Activated naive CD8-positive, alpha-beta T cell treated with anti-CD3 and anti-CD28 coated beads, Interleukin-2, amount 10 ng/mL, durations not matched to agents 7 days and 5 days (primary cell): ENCODE data around the gene SLC12A9. TPM values are rescaled to one million over a fixed set of nuclear protein-coding genes. Genes with fewer than 3 reads are reported as not detected.
A peak's percentile ranks its signal among the peaks of the same experiment; 100 is the strongest.

Experiments used
- ATAC-seq: fragments of 150-1000 bp; cut with Tn5 transposase; one replicate; pipeline ENCODE4 v1.10.0; 2021; ENCODE audit warnings: low read depth, moderate library complexity
- POLR2A ChIA-PET: fragments of 350-600 bp; sonication (Branson Sonifier 250); formaldehyde crosslinking; loops from one replicate; lab custom pipeline; 2021; ENCODE audit warnings: antibody characterized with exemption; lab: Charles Lee
- DNase-seq: peaks from one replicate; pipeline ENCODE4 v3.0.0; 2021
- H3K27ac Mint-ChIP-seq: one replicate; pipeline ENCODE4 v1.8.0; 2022; ENCODE audit warnings: mild to moderate bottlenecking, mixed read lengths
- H3K27me3 Mint-ChIP-seq: one replicate; pipeline ENCODE4 v1.8.0; 2022; ENCODE audit warnings: mild to moderate bottlenecking, moderate library complexity, mixed read lengths
- H3K36me3 Mint-ChIP-seq: one replicate; pipeline ENCODE4 v1.8.0; 2021; ENCODE audit warnings: mild to moderate bottlenecking, mixed read lengths
- H3K4me1 Mint-ChIP-seq: one replicate; pipeline ENCODE4 v1.8.0; 2021; ENCODE audit warnings: mixed read lengths
- H3K4me3 Mint-ChIP-seq: one replicate; pipeline ENCODE4 v1.8.0; 2022; ENCODE audit warnings: mild to moderate bottlenecking, moderate library complexity, mixed read lengths
- H3K9me3 Mint-ChIP-seq: one replicate; pipeline ENCODE4 v1.8.0; 2021; ENCODE audit warnings: mixed read lengths
- total RNA-seq, 2 experiments: library from RNA; stranded (reverse); gene quantifications; one replicate each; pipeline ENCODE4 v1.2.3, GENCODE V29; 2021

SLC12A9 gene
- total RNA-seq, 2 experiments from 2014 or later, result 39.0 to 41.2 TPM

DNA sequence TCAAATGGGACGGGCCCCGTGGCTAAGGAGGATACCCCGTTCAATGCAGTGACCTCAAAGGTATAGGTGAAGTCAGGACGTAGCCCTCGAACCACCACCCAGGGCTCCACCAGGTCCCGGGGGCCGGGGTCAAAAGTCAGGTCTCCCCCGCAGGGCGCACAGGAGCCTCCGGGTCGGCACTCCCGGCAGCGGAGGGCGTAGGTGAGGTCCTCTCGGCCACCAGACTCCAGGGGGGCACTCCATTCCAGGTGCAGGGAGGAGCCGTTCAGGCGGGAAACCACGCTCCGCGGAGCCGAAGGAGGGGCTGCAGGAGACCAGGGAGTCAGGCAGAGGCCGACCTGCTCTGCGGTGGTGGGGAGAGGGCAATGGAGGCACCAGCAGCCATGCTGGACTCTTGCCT is 32.9 kb upstream of the SLC12A9 start:
- POLR2A ChIA-PET, result no interaction called here

DNA sequence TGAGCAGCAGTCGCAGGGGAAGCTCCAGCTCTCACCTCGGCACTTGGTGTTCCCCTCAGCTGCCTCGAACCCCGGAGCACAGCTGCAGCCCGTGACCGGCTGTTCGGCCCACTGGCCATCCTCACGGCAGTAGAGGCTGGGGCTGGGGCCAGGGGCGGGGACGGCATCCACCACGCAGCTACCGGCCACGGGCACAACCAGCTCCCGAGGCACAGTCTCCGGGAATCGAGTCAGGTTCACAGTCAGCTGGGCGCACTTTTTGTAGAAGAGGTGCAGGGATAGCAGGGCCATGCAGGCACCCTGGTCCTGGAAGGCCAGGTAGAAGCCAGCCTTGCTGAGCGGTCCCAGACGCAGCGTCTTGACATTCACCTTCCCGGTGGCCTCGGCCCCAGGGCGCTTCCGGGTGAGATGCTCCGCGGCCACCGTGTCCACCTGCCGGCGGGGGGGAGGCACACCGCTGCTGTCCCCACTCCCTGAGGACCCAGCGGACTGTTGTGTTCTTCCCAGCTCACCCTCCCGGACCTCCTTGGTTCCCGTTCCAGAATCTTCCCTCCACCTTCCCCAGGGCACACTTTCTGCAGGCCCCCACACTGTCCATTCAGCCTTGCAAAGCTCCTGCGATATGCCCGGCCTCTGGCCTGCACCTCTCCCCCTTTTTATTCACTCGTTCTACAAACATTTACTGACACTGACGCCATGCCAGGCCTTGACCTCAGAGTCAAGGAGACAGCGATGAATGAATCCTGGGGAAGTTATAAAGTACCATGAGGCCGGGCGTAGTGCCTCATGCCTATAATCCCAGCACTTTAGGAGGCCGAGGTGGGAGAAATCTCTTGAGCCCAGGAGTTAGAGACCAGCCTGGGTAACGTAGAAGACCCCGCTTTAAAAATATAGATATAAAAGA is 30.0 kb upstream of the SLC12A9 start:
- Mint-ChIP-seq H3K27ac (no peak overlapping the region), H3K4me1 (peaks cover 9% of the 10 kb centered on the region), H3K36me3 (no peaks in the 10 kb centered on the region), H3K27me3 (peaks cover 26% of the 10 kb centered on the region), H3K9me3 (no peaks in the 10 kb centered on the region), H3K4me3 (no peak overlapping the region)
- DNase-seq (no peak), ATAC-seq (no peak)
- POLR2A ChIA-PET, result no interaction called here

More for the DNA sequence above, 32.9 kb upstream of the SLC12A9 start:
- peaks cover 9% of the 10 kb centered on the region for H3K27me3 Mint-ChIP-seq
- H3K9me3 Mint-ChIP-seq, result no peaks in the 10 kb centered on the region
- no peak overlapping the region for H3K27ac Mint-ChIP-seq
- DNase-seq, result no peak
- no peaks in the 10 kb centered on the region for H3K4me1 Mint-ChIP-seq
- ATAC-seq, result no peak
- H3K36me3 Mint-ChIP-seq, result no peaks in the 10 kb centered on the region
- H3K4me3 Mint-ChIP-seq, result no peak overlapping the region

DNA sequence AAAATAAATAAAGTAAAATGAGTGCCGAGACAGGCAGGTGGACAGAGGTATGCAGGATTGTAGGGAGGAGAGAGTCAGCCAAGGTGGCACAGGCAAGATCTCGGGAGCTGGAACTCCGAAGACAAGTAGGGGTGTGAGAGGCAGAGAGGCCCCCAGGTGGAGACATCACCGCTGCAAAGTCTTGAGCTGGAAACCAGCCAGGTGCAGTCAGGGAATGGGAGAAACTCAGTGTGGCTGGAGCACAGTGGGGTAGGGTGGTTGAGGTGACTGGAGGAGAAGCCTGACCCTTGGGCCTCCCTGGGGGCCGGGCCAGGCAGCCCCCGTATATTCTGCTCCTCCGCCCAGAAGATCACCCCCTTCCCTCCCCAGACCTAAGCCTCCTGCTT is 29.4 kb upstream of the SLC12A9 start:
- DNase-seq (no peak), ATAC-seq (no peak)
- Mint-ChIP-seq H3K4me1 (peaks cover 13% of the 10 kb centered on the region), H3K4me3 (no peak overlapping the region), H3K36me3 (no peaks in the 10 kb centered on the region), H3K27ac (no peak overlapping the region), H3K27me3 (peaks cover 33% of the 10 kb centered on the region), H3K9me3 (no peaks in the 10 kb centered on the region)
- POLR2A ChIA-PET, result no interaction called here

DNA sequence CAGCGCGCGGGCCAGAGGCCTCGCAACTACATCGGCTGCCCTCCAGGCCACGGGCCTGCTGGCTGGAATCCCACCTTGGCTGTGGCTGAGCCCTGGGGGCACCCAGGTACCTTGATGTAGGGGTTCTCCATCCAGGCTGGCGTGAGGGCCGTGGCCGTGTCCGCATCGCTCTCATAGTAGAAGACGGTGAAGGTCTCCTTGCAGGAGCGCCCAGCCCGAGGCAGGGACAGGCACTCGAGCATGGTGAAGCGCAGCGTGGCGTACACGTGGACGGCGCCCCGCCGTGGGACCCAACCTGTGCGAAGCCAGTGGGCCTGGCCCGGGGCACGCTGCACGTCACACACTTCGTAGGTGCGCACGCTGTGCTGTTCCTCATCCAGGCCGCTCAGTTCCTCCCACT is 29.0 kb upstream of the SLC12A9 start:
- Mint-ChIP-seq H3K4me3 (no peak overlapping the region), H3K9me3 (no peaks in the 10 kb centered on the region)
- POLR2A ChIA-PET, result no interaction called here

DNA sequence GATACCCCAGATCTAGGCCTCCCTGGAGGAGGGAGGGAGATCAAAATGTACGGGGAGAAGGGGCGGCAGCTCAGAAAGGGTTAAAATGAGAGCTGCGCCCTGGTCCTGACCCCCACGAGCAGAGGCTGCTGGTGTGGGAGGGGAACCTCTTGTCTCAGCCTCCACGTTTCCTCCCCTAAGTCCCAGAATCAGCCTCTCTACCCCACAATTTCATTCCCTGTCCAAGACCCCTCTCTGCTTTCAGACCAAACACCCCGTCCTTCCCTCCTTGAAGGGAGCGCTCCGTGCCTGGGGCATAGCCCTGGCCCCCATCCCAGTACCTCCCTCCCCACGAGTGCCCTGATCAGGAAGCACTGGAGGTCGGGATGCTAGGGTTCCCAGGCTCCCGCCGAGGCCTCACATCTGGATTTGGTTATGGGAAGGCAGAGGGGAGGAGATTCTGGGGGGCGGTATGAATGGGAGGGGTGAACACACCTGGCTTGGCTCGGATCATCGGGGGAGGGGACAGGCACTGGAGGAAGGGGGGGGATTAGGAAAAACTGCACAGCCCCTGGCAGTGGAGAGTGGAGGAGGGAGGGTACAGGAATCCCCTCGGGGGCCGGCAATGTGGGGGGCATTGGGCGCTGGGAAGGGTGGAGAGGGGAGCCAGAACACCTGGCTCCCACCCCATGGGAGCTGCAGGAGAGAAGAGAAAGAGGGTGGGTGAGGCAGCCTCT is 27.9 kb upstream of the SLC12A9 start:
- H3K27me3 Mint-ChIP-seq, result peaks cover 44% of the 10 kb centered on the region
- H3K27ac Mint-ChIP-seq, result no peak overlapping the region
- POLR2A ChIA-PET, result no interaction called here
- no peak overlapping the region for H3K4me3 Mint-ChIP-seq
- no peaks in the 10 kb centered on the region for H3K36me3 Mint-ChIP-seq
- peaks cover 16% of the 10 kb centered on the region for H3K4me1 Mint-ChIP-seq
- ATAC-seq (no peak), DNase-seq (no peak)
- no peaks in the 10 kb centered on the region for H3K9me3 Mint-ChIP-seq

More for the DNA sequence above, 29.0 kb upstream of the SLC12A9 start:
- H3K4me1 Mint-ChIP-seq, result peaks cover 14% of the 10 kb centered on the region
- peaks cover 35% of the 10 kb centered on the region for H3K27me3 Mint-ChIP-seq
- no peaks in the 10 kb centered on the region for H3K36me3 Mint-ChIP-seq
- DNase-seq (no peak), ATAC-seq (no peak)
- H3K27ac Mint-ChIP-seq, result no peak overlapping the region

DNA sequence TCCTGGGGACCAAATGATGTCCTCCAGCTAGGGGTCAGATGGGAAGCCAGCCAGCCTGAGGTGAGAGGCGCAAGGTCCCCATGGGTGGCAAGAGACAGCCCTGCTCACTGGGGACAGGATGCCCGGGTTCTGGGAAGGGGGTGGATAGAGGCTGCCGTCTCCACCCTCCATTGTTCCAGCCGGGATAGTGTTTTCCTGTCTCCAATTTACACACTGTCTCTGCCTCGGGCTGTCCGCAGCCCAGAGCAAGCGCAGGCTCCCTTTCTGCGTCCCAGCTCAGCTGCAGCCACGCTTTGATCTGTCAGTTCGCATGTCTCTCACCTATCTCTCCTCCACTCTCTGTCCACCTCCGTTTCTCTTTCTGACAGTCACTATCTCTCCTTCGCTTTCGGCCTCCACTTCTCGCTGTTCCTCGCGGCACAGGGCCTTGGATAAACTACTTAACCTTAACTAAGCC is 27.3 kb upstream of the SLC12A9 start:
- H3K36me3 Mint-ChIP-seq, result no peaks in the 10 kb centered on the region
- H3K27ac Mint-ChIP-seq, result no peak overlapping the region
- H3K27me3 Mint-ChIP-seq, result peaks cover 46% of the 10 kb centered on the region
- no peak overlapping the region for H3K4me3 Mint-ChIP-seq
- DNase-seq (no peak), ATAC-seq (no peak)
- no peaks in the 10 kb centered on the region for H3K9me3 Mint-ChIP-seq
- POLR2A ChIA-PET, result no interaction called here
- peaks cover 16% of the 10 kb centered on the region for H3K4me1 Mint-ChIP-seq

DNA sequence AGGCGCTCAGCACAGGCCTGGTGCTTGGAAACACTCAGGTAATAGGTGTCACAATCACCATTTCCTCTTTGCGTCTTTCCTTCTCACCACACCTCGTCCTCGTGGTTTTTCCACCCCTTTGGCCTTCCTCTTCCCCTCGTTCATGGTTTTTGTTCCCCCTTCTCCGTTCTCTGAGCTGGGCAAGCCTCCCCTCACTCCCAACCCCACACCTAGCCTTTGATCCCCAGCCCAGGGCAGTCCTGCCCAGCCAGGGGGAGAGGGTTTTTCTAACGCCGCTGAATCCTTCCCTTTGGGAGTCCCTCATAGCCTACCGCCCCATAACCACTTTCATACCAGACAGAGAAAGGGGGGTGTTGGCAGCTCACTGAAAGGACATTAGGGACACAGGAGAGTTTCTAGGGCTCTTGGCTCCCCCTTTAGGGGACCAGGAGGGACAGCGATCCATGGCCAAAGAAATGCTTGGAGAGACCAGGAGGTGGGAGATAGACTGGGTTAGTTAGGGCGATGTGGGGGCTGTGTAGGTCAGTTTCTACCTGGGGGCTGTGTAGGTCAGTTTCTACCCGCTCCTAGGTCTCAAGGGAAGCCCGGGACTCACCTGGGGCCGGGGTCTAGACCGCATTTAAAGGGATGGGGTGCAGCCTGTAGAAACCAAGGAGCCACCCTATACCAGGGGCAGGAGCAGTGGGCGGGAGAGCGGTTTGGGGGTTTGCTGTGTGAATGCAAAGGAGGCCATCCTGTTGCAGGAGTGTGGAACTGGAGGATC is 26.6 kb upstream of the SLC12A9 start:
- peaks cover 16% of the 10 kb centered on the region for H3K4me1 Mint-ChIP-seq
- H3K4me3 Mint-ChIP-seq, result peak overlapping the region; percentile 51
- peaks cover 49% of the 10 kb centered on the region for H3K27me3 Mint-ChIP-seq

DNA sequence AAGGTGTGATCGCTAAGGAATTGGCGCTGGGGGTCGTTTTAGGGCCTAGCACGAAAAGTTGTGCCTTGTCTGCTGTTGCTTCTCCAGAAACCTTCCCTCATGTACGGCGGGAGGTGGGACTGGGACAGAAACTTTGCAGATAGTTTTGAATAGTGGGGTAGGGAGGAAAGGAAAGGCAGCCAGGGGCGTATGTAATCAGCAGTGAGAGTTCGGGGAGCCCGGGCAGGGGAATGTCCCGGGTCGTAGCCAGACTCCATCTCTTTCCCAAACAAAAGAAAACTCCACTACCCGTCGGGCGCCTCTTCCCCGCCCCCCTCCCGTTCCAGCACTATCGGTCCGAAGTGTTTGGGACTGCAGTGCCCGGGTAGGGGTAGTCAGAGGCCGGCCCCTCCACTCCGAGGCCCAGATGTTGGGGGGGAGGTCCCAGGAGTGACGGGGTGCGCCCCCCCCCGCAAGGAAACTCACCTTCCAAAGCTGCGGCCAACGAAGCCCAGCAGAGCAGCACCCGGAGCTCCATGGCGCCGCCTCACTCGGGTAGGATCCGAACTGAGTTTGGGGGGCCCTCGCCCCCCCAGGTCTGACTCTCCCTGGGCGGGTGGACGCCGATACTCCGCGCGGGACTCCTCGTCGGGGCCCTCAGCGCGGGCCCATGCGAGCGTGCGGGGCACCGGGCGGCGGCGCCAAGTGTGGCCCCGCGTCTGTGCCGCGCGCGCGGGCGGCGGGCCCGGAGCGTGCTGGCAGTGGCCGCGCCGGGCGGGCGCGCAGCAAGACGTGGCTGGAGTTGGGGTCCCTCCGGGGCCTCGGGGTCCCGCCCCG is 25.8 kb upstream of the SLC12A9 start:
- DNase-seq (peak; percentile 48), ATAC-seq (peak; percentile 55)
- Mint-ChIP-seq H3K27me3 (peaks cover 51% of the 10 kb centered on the region), H3K4me3 (peak overlapping the region; percentile 51), H3K9me3 (no peaks in the 10 kb centered on the region), H3K4me1 (peaks cover 16% of the 10 kb centered on the region), H3K27ac (no peak overlapping the region), H3K36me3 (no peaks in the 10 kb centered on the region)
- POLR2A ChIA-PET, result interaction anchor here (1.0 kb wide), 1 partner anchor 48 kb away, joined by 3 read pairs; the partner anchor contains the start of gene SRRT

More for the DNA sequence above, 26.6 kb upstream of the SLC12A9 start:
- DNase-seq (no peak), ATAC-seq (no peak)
- Mint-ChIP-seq H3K9me3 (no peaks in the 10 kb centered on the region), H3K27ac (no peak overlapping the region), H3K36me3 (no peaks in the 10 kb centered on the region)
- POLR2A ChIA-PET, result no interaction called here

DNA sequence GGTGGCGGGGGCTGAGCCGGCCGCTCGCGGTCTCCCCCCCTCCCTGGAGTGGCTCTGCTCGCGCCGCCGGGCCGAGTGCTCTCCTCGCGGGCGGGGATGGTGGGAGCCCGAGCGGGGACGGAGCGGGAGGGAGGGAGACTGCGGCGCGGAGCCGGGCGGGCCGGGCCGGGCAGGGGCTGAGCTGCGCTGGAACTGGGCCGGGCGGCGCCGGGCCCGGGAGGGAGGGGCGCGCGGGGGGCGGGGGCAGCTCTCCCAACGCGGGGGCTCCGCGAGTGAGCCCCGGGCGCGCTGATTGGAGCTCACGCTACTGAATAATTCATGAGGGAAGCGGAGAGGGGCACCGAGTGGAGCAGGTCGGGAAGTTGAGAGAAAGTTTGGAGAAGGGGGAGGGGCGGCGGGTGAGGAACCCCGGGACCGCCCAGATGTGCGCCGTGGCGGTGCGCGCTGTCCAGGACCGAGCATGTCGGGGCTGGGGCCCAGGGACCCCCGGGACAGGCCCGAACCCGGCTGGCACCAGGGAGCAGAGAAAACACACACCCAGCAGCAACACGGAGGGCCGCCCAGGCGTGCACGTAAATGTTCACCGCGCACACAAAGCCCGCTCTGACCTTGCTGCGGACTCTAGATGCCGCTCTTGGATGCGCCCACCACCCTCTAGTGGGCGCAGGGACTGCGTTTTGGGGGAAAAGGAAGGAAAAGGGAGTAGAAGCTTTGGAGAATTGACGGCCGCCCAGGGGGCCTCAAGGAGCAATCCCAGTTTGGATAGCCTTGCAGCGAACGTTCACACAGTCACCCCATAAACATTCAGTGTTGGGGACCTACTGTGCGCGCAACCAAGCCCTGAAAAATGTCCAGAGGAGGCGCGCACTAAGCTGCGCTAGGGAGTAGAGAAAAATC is 24.9 kb upstream of the SLC12A9 start, which contains the start of gene EPHB4:
Gene EPHB4 (minus strand): TSS at position 194 of the 897 bp plus-strand sequence. CDS start 493 bp downstream, outside the sequence.
- no peak within 1 kb of the TSS for H3K27ac Mint-ChIP-seq
- H3K9me3 Mint-ChIP-seq, result no peaks in the 10 kb centered on the region
- H3K4me1 Mint-ChIP-seq, result peaks cover 16% of the 10 kb centered on the region
- peak; percentile 51 for ATAC-seq
- no peak for DNase-seq
- no peaks in the 10 kb centered on the region for H3K36me3 Mint-ChIP-seq
- POLR2A ChIA-PET, result interaction anchor here (1.0 kb wide), 1 partner anchor 47 kb away, joined by 3 read pairs; the partner anchor contains the start of gene SRRT
- H3K27me3 Mint-ChIP-seq, result peaks cover 51% of the 10 kb centered on the region
- peak within 1 kb of the TSS; percentile 64 for H3K4me3 Mint-ChIP-seq

DNA sequence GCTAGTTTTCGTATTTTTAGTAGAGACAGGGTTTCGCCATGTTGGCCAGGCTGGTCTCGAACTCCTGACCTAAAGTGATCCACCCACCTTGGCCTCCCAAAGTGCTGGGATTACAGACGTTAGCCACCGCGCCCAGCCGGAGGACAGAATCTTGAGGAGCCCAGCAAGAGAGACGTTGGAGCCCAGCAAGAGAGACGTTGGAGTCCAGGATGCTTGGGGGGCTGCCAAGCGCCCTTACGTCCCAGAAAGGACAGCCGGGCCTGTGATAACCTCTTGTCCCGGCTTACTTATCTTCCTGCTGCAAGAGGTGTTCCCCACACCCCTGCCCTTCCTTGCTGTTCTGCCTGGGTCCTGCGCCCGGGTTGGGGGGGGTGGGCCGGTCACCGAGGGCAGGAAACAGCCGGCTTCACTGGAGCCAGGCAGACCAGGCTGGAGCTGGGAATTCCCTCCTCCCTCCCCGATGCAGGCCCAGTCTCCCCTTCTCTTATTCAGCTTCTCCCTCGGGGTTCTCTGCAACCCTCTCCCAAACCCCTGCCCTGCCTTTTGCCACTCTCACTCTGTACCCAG is 23.3 kb upstream of the SLC12A9 start:
- Mint-ChIP-seq H3K27me3 (peaks cover 45% of the 10 kb centered on the region), H3K9me3 (no peaks in the 10 kb centered on the region), H3K4me3 (no peak overlapping the region), H3K4me1 (peaks cover 16% of the 10 kb centered on the region), H3K36me3 (no peaks in the 10 kb centered on the region), H3K27ac (no peak overlapping the region)
- POLR2A ChIA-PET, result no interaction called here
- DNase-seq (no peak), ATAC-seq (no peak)

DNA sequence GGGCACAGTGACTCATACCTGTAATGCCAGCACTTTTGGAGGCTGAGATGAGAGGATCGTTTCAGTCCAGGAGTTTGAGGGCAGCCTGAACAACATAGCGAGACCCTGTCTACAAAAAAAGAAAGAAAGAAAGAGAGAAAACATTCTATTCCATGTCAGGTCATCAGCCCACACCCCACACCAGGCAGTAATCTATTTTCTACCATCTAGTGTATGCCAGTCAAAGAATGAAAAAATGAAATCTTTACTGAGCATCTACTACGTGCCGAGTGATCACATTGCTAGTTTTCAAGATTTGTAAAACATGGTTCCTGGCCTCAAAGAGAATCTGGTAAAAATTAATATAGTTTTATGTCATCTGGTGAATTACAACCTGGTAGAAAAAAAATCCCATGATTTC is 22.1 kb upstream of the SLC12A9 start:
- DNase-seq (no peak), ATAC-seq (no peak)
- no peak overlapping the region for H3K4me3 Mint-ChIP-seq
- H3K27me3 Mint-ChIP-seq, result peaks cover 39% of the 10 kb centered on the region
- H3K9me3 Mint-ChIP-seq, result no peaks in the 10 kb centered on the region
- H3K4me1 Mint-ChIP-seq, result peaks cover 15% of the 10 kb centered on the region
- peaks cover 1% of the 10 kb centered on the region for H3K36me3 Mint-ChIP-seq
- H3K27ac Mint-ChIP-seq, result no peak overlapping the region
- POLR2A ChIA-PET, result no interaction called here
